ENCODE measurements around the gene NOD1.
"Not testable (repeated sequence)": the region's sequence is repeated elsewhere in the genome, so short reads cannot be mapped to it uniquely, and the experiment has no call there.

The NOD1 gene

GRCh38 chr7:30503274-30504212 is 25.0 kb upstream of the NOD1 start:
- no peak for DNase-seq

GRCh38 chr7:30502470-30503251 is 24.1 kb upstream of the NOD1 start:
- no peak for DNase-seq

DNA sequence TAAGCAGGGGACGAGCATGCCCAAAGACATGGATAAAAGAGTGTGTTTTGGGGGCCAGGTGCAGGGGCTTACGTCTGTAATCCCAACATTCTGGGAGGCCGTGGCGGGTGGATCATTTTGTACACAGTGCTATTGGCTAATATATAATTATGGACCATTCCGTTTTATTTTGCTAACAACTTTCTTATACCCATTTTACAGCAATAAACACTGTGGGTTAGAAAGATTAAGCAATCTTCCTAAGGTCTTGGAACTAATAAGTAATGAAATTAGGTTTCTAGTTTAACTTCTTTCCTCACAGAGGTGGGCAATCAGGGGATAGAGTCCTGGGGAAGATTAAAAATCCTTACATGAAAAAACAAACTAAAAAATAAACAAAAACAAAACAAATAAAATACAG is 22.7 kb upstream of the NOD1 start:
- DNase-seq, result no peak

GRCh38 chr7:30493228-30493627 is 14.6 kb upstream of the NOD1 start:
- DNase-seq, result no peak

- DNase-seq, result no peak
These were observed 12.8 kb upstream of the NOD1 start for GRCh38 chr7:30491417-30491816.

- no peak for DNase-seq
These were observed 8.8 kb upstream of the NOD1 start for GRCh38 chr7:30487371-30487770.

- DNase-seq, result no peak
These were observed 7.1 kb upstream of the NOD1 start for GRCh38 chr7:30485667-30486066.

DNA sequence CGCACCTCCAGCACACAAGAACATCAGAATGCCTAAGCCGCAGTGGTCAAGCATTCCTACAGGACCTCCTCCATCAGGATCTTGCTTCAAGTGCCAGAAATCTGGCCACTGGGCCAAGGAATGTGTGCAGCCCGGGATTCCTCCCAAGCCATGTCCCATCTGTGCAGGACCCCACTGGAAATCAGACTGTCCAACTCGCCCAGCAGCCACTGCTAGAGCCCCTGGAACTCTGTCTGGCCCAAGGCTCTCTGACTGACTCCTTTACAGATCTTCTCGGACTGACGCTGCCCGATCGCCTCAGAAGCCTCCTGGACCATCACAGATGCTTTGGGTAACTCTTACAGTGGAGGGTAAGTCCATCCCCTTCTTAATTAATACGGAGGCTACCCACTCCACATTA is 2.8 kb upstream of the NOD1 start:
- not testable (repeated sequence) for DNase-seq

DNA sequence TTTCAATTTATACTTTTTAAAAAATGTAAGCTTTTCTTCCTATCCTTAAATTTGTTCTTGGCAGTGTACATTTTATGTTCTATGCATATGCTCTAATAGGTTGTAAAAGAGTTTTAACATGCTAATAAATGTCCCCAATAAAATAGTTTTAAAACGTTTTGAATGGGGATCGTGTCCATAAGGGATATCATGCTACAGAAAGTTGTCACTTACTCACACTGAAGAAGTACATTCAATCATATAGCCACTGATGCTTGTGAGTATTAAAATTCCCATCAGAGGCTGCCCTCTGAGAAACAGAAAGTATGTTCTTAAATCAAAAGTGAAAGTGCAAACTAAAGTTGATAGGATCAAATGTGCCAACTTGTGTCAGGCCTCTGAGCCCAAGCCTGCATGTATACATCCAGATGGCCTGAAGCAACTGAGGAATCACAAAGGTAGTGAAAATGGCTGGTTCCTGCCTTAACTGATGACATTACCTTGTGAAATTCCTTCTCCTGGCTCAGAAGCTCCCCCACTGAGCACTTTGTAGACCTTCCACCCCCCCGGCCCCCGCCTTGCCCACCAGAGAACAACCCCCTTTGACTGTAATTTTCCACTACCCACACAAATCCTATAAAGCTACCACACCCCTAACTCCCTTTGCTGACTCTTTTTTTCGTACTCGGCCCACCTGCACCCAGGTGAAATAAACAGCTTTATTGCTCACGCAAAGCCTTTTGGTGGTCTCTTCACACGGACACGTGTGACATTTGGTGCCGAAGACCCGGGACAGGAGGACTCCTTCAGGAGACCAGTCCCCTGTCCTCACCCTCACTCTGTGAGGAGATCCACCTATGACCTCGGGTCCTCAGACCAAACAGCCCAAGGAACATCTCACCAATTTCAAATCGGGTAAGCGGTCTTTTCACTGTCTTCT is 877 bp upstream of the NOD1 start:
- peak; percentile 42 for DNase-seq

GRCh38 chr7:30476459-30477145 is 2.0 kb downstream of the NOD1 start:
- DNase-seq, result no peak

DNA sequence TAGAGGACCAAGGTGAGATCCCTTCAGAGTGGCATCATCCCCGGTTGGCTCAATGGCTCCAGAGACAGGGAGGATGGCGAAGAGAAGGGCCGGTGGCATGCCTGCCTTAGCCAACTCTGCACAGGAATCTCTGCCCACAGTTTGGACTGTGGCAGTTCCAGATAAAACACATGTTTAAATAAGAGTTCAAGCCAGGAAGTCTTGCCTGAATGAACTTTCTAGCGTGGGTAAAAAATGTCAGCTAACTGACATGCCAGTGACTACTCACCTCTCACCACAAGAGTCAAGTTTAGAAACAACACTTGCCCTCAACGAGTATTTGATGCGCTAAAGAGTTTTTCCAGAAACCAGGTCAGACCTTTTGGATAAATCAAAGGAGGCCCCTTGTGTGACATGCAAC is 3.0 kb downstream of the NOD1 start:
- no peak for DNase-seq

GRCh38 chr7:30474893-30475292 is 3.7 kb downstream of the NOD1 start:
- DNase-seq, result no peak

GRCh38 chr7:30474485-30474884 is 4.1 kb downstream of the NOD1 start:
- no peak for DNase-seq

- DNase-seq, result no peak
These were observed 4.7 kb downstream of the NOD1 start for GRCh38 chr7:30473903-30474302.

DNA sequence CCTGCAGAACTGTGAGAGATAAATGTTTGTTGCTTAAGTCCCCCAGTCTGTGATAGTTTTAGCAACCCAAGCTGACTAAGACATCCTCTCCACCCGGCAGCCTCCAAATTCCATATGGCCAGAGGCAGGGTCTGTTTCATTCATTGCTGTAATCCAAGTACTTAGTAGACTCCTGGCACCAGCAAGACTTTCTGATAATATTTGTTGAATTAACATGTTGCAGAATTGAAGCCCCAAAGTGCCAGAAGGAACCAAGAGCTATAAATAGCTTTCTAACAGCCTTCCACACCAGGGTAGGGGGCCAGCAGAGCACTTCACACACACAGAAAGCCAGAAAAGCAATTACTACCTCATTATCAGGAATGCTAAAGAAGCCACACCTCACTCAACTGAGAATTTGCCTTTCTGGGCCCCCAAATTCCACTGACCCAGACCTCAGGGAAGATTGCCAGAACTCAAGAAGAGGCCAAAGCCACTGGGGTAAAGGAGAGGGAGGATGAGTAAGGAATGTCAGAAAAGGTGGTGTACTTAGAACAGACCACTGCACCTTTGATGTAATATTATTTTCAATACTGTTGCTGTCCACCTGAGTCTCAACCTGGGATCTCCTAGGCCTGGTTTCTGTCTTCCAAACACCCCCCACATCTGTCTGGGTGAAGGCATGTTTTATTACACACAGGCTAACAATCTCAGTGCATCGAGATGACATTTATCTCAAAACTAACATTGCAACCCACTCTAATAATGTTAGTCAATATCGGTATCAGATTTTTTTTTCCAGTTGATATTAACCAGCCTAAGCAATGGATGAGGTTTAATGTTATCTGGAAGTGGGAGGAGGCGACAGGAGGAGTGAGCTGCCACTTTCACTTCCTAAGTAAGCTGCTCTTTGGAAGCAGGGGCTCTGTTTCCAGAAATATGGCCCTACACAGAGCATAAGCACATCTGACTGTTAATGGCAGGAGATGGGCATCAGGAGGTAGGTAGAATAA is 5.5 kb downstream of the NOD1 start:
- no peak for DNase-seq

DNA sequence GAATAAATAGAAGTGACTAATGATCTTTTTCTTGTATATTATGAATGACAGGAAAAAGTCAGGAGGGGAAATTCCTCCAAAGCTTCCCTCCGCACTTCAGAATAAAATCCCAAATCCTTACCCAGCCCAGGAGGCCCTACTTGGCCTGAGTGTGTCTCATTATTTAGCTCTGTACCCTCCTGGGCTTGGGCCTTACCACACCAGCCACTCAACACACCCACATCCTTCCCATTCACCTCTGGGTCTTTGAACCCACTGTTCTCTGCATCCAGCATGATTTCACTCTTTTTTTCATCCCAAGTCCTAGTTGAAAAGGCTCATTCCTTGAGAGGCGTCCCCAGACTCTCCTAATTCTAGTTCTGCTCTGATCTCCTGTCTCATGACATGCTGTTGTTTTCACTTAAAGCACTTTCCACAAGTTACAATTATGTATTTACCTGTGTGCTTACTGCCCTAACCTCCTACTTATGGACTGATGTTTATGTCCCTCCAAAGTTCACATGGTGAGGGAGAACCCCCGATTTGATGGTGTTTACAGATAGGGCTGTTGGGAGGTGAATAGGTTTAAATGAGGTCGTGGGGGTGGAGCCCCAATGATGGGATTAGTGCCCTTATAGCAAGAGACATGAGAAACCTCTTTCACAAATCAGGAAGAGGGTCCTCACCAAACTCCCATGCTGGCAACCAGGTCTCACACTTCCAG is 6.4 kb downstream of the NOD1 start:
- DNase-seq, result no peak

GRCh38 chr7:30471205-30471604 is 7.4 kb downstream of the NOD1 start:
- DNase-seq, result no peak

- no peak for DNase-seq
These were observed 7.8 kb downstream of the NOD1 start for GRCh38 chr7:30470771-30471170.

DNA sequence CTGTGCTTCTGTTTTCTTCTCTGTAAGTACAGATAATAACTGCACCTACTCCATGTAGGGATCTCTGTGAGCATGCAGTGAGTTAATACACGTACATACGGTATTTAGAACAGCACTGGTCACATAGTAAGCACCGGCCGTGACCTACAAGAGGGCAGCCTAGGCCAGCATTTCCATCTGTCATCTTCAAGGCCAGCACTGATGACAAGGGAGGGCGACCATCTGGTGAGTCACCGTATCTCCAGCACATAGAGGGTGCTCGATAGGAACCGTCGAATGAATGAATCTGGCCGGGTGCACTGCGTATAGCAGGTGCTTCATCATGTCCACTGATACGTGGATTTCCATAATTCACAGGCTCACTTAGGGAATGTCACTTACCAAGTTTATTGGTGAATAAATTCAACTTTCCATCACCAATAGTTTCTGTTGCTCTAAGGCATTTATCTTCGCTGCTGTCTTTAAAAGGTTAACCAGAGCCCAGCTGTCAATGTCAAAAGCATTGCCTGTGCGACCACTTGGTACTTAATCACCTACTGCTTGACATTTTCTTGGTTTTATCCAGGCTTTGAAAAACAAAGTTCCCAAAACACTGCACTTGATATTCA is 8.3 kb downstream of the NOD1 start:
- no peak for DNase-seq

GRCh38 chr7:30469303-30469702 is 9.3 kb downstream of the NOD1 start:
- DNase-seq, result no peak

All from central memory CD4-positive, alpha-beta T cell (primary cell).